OCI-LY7 (cell line): ENCODE results near the gene MAS1L.

Experiments
- EZH2phosphoT487 ChIP-seq: fragments of 200-600 bp; sonication (generic); IDR thresholded peaks from 2 replicates; pipeline ENCODE4 v1.6.1; 2018; ENCODE audit warnings: low read depth, borderline replicate concordance, mild to moderate bottlenecking, mixed run types, antibody characterized with exemption, low read length, moderate library complexity, mixed read lengths
- TF ChIP-seq, protein P1 (sequence below): fragments of 200-600 bp; sonication (generic); conservative IDR thresholded peaks from 2 replicates; pipeline ENCODE4 v1.5.1; 2014; ENCODE audit warnings: mild to moderate bottlenecking, antibody characterized with exemption, low read length, moderate library complexity, mixed read lengths

GRCh38 chr6:29496961-29497360 lies 9.2 kb upstream of the MAS1L start:
- TF ChIP-seq, protein P1, sequence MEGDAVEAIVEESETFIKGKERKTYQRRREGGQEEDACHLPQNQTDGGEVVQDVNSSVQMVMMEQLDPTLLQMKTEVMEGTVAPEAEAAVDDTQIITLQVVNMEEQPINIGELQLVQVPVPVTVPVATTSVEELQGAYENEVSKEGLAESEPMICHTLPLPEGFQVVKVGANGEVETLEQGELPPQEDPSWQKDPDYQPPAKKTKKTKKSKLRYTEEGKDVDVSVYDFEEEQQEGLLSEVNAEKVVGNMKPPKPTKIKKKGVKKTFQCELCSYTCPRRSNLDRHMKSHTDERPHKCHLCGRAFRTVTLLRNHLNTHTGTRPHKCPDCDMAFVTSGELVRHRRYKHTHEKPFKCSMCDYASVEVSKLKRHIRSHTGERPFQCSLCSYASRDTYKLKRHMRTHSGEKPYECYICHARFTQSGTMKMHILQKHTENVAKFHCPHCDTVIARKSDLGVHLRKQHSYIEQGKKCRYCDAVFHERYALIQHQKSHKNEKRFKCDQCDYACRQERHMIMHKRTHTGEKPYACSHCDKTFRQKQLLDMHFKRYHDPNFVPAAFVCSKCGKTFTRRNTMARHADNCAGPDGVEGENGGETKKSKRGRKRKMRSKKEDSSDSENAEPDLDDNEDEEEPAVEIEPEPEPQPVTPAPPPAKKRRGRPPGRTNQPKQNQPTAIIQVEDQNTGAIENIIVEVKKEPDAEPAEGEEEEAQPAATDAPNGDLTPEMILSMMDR: no peak
- TF ChIP-seq EZH2phosphoT487: no peak
